ENCODE results near the gene MS4A10.

DNA sequence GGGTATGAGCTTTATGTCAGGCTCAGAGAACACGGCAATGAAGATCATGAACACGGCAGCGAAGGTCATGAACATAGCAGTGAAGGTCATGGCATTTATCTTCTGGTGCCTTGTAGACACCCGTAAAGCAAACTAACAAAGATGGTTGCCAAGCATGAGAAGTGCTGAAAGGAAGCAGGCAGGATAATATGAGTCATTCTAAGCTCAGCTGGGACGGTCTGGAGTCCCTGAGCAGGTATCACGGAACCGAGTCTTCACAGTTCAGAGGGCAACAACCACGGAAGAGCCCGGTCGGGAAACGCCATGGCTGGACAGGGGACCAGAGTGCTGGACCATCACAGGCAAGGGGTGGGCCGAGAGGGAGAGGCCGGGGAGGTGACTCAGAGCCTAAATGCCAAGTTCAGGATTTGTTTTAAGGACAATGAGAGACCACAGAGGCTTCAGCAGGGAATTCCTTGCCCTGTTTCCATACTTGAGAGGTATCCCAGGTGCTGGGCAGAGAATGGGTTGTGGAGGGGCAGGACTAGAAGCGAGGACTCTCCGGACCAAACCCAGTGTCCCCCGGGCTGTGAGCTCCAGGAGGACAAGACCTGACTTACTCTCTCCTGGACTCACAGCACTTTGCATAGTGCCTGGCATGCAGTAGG, 13.1 kb upstream of the MS4A10 start:
- no peak for TF ChIP-seq FOXP2 (optimal IDR thresholded peaks at IDR 0.05; ENCODE audit: borderline replicate concordance, extremely low read depth, extremely low read length, insufficient read depth)
- TF ChIP-seq POLR2AphosphoS5 (IDR thresholded peaks at IDR 0.05; ENCODE audit: low read depth, low read length): no peak
- no peak for TF ChIP-seq TAF1 (IDR thresholded peaks at IDR 0.05; ENCODE audit: borderline replicate concordance, insufficient read depth, low read length)
- TF ChIP-seq SIN3A (IDR thresholded peaks at IDR 0.05; ENCODE audit: borderline replicate concordance, insufficient read depth, low read length): no peak
